KG1 (cell line): ENCODE results near the gene HNRNPUL2.
A peak's percentile ranks its signal among the peaks of the same experiment; 100 is the strongest.
"Not testable (repeated sequence)": the region's sequence is repeated elsewhere in the genome, so short reads cannot be mapped to it uniquely, and the experiment has no call there.

Experiments
- DNase-seq: peaks from one replicate; lab custom pipeline; 2025; lab: John Stamatoyannopoulos, UW

Gene HNRNPUL2

GRCh38 chr11:62727165-62727871 is at the start of gene HNRNPUL2:
TSS of gene HNRNPUL2 (minus strand) at chr11:62727457. CDS start at chr11:62727156, 301 bp downstream.
- peak; percentile 100 for DNase-seq

- no peak for DNase-seq
These were observed 48.4 kb upstream of the HNRNPUL2 start for GRCh38 chr11:62775646-62776045.

GRCh38 chr11:62774407-62774806 is 47.1 kb upstream of the HNRNPUL2 start:
- DNase-seq = no peak

GRCh38 chr11:62771144-62772021 is 44.1 kb upstream of the HNRNPUL2 start, which contains the start of gene TAF6L:
TSS of gene TAF6L (plus strand) at chr11:62771396. CDS start at chr11:62775784, 4,388 bp downstream.
- DNase-seq = peak; percentile 99

- DNase-seq = no peak
These were observed 43.5 kb upstream of the HNRNPUL2 start for GRCh38 chr11:62770778-62771143.

GRCh38 chr11:62760867-62761227 is 33.6 kb upstream of the HNRNPUL2 start:
- DNase-seq = not testable (repeated sequence)

GRCh38 chr11:62757846-62758788 is 30.9 kb upstream of the HNRNPUL2 start:
- DNase-seq = no peak

GRCh38 chr11:62755086-62755615 is 27.9 kb upstream of the HNRNPUL2 start:
- DNase-seq = no peak

GRCh38 chr11:62753736-62754603 is 26.7 kb upstream of the HNRNPUL2 start, which contains the start of gene ZBTB3:
TSS of gene ZBTB3 (minus strand) at chr11:62754160. CDS start at chr11:62753664, 496 bp downstream.
- peak; percentile 100 for DNase-seq

GRCh38 chr11:62752994-62753735 is 25.9 kb upstream of the HNRNPUL2 start:
- DNase-seq = no peak

GRCh38 chr11:62752177-62752785 is 25.0 kb upstream of the HNRNPUL2 start:
- DNase-seq = no peak

- not testable (repeated sequence) for DNase-seq
These were observed 22.7 kb upstream of the HNRNPUL2 start for GRCh38 chr11:62749931-62750330.

GRCh38 chr11:62747475-62748160 is 20.4 kb upstream of the HNRNPUL2 start:
- DNase-seq = no peak

- no peak for DNase-seq
These were observed 9.9 kb upstream of the HNRNPUL2 start for GRCh38 chr11:62737196-62737595.

- no peak for DNase-seq
These were observed 5.6 kb upstream of the HNRNPUL2 start for GRCh38 chr11:62732830-62733229.

- DNase-seq = not testable (repeated sequence)
These were observed 2.8 kb upstream of the HNRNPUL2 start for GRCh38 chr11:62730076-62730475.

- DNase-seq = peak; percentile 93
These were observed 1.1 kb upstream of the HNRNPUL2 start, which contains the start of gene TTC9C for GRCh38 chr11:62728171-62728988. TSS of gene TTC9C (plus strand) at chr11:62728486. CDS start at chr11:62728849, 363 bp downstream.

- peak; percentile 100 for DNase-seq
These were observed 564 bp upstream of the HNRNPUL2 start for GRCh38 chr11:62727872-62728170.
